GM18517 (cell line): Measurements from ENCODE around the gene SERTM1.

Source experiments
- ATAC-seq: cut with Tn5 transposase; IDR thresholded peaks from one replicate; pipeline ENCODE4 v1.9.1; 2021; ENCODE audit warnings: mild to moderate bottlenecking, moderate library complexity; ENCODE audit not compliant: unreplicated experiment

The SERTM1 gene

DNA sequence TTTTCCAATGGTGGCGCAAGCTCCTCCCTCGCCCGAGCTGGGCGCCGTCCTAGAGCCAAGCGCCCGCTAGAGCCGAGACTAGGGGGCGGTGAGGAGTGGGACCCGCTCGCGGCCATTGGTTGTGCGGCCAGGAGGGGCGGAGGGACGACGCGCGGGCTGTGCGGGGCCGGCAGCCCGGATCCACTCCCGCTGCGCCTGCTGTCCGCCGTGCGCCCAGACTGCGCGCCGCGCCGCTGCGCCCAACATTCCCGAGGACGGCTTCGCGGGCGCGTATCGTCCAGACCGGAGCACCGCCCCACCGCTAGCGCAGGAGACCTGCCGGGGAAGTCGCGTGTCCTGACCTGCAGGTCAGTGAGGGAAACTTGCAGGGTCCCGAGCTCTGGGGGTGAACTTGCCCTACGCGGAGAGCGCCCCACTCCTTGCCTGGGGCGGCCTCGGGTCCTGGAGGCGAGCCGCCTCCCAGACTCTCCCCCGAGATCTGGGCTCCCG, at the start of gene SERTM1:
Gene SERTM1, plus strand, starts transcription at position 183 of the 489 bp plus-strand sequence. CDS start 21,059 bp downstream, outside the sequence.
- no peak for ATAC-seq

DNA sequence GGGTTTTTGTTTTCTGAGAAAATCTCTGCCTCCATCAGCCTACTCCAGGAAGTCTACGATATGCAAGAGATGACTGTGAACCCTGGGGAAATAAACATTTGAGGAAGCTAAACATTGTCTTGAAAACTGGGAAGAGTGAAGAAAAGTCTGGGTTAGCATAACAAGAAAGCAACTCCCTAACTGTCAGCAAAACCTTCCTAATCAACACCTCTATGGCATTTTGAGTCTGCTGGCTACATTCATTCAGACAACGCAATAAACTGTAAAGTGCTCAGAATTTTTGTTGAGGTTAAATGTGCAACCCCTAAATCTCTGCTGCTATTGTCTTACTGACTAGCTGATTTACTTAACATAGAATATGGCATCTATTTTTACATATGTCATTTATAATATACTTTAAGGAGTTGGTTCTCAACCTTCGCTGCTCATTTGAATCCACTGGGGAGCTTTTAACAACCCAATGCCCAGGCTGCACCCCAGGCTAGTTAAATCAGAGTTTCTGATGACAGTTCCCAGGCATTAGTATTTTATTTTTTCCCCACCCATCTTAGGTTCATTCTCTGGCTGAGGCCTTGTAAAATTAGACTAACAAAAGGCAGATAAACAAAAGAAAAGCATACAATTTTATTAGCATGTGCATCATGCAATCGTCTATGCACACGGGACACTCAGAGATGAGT, 45.3 kb upstream of the SERTM1 start:
- ATAC-seq = no peak

DNA sequence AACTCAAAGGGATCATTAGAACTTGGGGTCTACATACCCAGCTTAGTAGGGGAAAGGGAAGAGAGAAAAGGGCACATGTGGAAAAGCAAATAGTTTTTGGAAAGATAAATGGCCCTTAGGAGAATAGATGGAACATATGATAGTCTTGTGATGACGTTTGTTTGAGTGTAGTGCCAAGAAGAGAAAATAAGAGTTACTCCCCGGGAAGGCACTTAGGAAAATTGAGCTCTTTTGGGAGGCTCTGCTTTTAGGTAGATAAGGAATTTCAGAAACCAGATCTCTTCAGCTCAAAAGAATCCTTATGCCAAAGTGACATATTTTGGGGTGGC, 44.8 kb upstream of the SERTM1 start:
- ATAC-seq = no peak

DNA sequence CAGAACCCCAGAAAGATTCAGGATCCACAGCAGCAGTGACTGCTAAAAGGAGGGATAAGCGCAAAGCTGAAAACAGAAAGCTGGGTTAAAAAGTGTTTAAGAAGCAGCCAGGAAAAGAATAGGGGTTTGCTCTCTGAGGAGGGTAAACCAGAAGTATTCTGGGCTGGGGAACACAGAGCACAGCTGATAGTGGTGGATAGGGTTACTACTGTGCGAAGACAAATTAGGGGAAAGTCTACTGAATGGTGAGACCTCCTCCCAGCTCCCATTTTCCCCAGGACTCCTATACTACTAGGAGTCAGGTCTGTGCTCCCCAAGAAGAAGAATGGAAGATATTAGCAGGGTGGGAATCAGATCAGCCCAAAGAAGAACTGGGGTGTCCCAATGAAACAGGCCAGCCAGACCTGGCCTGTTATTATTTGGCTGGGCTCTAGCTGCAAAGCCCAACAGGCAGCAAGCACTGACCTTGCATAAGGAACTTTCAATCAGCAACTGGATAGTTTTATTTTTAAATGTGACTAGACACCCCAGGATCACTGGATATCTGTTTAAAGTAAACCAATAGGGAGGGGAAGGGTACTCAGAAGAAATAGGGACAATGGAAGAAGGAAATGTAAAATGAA, 43.5 kb upstream of the SERTM1 start:
- ATAC-seq = no peak

DNA sequence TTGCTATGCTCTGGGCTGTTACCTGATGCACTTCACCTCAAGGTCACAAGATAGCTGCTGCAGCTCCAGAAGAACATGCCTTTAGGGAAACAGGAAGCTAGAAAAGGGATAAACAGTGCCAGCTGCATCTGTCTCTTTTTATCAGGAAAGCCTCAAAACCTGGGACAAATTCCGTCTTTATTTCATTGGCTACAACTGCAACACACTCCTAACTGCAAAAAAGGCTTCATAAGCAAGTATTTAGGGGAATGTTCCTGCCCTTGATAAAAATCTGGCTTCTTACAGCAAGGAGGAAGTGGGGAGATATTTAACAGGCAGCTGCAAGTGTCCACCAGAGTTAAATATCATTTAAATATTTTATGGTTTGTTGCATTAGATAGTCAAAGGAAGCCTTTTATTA, 34.2 kb upstream of the SERTM1 start:
- no peak for ATAC-seq

DNA sequence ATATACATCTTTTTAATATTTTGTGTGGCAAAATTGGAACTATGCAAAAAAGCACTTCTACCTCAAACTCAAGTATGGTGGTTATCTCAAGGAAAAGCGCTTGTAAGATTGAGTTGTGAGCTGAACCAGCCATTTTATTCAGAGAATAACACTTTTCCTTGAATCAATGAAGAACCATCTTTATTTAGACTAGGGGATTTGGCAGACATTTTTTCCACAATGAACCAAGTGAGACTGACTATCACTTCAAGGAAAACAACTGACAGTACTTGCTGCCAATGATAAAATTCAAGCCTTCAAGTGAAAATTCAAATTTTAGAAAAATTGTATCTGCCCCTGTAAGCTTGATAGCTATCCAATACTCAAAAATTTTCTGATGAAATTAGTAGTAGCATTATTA, 23.2 kb upstream of the SERTM1 start:
- ATAC-seq = no peak

DNA sequence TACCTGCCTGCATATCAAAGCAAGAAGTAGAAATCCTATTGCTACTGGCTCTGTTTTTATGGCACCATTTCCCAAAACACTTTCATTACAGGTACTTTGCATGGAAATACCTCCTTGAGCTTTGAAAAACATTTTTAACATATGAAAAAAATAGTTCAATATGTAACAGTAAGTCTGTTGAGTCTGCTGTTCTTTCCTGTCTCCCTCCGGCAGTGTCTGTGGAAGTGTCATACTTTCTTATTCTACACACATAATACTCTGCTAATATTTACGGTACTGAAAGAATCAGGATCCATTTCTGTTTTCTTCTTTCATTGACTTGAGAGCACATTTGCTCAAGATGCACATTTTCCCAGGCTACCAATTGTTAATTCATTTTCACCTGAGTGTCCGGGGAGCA, 8.2 kb upstream of the SERTM1 start:
- ATAC-seq = no peak

DNA sequence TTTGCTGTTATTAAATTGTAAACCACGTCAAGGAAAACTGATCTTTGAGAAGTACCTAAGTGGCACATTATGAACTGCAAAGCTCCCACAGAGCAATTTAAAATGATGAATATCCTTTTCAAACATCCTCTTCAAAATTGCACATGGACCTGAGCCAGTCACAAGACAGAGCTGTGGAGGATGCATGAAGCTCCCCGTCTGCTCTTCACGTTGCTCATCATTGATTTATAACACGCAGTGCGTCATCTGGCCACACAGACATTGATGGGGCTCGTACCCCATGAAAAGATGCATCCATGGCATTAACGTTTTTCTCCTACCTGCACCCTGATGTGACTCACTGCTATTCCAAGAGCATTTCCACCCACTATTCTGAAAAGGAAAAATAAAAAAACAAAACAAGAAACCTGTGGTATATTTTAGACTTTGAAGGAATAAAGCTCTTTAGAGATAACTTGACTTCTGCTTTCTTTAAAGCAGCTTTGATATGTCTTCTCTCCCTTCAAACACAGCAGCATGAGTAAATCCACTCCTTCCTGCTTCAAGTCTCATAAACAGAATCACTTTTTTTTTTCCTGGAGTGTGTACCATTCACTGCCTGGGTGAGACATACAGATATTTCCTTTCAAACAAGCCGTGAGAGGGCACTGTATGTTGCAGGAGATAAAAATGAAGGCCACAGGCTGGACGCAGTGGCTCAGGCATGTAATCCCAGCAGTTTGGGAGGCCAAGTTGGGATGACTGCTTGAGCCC, 7.2 kb upstream of the SERTM1 start:
- no peak for ATAC-seq

DNA sequence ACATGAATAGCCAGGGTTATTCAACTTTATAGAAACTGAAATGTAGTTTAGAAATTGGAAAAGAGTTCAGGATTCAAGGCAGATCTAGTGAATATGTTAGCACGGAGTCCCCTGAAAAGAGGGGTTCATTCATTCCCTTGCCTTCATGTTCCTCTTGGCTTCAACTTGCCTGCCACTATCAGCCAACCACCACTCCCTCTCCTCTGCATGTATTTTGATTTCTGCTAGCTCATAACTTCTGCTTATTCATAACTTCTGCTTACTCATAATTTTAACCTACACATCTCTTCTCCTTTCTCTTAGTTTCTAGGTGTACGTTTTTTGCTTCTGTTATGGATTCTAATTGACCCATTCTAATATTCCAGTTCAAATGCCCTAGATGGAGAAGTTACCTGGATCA, 5.5 kb upstream of the SERTM1 start:
- no peak for ATAC-seq

DNA sequence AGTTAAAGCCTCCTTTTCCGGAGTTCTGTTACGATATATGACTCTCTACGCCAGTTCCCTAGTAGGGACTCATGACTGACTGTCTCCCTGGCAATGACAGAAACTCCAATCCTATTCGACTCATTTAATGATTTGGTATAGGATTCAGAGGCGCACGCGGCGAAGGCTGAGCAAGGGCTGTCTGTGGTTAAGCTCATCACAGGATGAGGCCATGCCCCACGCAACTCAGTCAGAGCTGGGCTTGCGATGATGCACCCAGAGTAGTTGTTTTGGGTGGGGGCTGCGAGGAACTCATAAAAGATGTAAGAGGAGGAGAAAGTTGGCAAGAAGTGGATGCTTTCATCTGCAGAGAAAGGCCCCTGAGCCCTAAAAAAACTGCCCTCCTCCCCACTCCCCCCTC, 468 bp upstream of the SERTM1 start:
- ATAC-seq = no peak

DNA sequence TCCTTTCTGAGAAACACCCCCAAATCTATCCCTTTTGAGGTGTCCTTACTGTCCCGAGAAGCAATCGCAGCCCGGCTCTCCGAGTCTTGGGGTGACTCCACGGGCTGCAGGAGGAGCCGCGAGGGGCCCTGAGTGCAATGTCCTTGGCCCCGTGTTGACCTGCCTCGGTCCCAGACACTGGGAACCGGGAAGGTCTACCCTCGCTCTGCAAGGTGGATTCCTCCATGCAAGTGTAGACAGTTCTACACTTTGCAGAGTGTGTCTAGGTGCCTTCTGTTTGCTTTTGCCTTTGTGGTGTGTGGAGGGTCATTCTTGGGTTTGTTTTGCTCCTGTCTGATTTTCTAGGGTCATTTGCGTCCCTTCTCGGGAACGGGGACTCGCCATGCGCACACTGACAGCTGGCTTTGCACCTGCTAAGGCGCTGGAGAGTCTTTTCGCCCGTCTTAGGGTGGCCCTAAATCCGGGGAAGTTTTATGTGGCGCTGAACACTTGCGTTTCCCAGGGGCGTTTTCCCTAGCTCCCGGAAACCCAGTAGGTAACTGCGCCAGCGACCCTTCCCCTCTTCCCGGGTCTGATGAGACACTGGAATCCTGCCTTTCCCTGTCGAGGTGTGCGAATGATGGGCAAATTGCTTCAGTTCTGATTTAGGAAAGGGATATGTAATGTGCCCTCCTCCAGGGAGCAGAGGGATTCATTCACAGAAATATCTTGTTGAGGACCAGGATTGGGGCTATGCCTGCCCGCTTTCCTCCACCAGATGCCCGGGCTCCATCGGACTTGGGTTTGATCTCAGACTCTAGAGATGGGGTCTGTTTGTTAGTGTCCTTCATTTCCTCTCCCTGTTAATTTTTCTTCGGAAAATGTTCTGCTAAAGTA, 755 bp downstream of the SERTM1 start:
- no peak for ATAC-seq

DNA sequence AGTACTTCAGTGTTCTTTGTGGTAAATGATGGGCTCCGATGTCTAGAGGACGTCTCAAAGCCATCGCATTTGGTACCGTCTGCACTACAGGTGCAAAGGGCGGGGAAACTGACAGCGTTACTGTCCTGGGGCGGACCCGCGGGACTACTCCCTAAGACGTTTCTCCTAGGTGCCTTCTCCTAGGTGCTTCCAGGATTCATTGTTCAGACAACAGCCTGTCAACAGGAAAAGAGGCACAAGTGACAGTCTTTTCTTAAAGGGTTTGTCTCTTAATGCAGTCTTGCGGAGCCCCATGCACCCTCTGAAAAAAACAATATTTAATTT, 1.4 kb downstream of the SERTM1 start:
- ATAC-seq = no peak

DNA sequence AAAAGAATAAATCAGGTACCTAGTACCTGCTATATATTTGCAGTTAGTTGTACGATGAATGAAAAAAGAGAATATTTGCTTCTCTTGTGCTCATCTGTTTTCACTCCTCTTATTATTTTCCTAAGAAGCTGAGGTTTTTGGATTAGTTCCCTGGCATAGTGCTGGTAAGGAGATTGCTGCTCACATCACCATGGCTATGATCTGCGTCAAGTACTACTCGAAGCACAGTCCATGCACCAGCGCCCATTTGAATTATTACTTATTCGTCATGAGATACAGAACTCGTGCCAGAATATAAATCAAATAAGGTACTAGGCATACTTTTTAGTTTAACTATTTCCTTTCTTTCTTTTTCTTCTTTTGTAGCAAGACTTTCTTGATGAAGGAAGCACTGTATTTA, 7.1 kb downstream of the SERTM1 start:
- no peak for ATAC-seq

DNA sequence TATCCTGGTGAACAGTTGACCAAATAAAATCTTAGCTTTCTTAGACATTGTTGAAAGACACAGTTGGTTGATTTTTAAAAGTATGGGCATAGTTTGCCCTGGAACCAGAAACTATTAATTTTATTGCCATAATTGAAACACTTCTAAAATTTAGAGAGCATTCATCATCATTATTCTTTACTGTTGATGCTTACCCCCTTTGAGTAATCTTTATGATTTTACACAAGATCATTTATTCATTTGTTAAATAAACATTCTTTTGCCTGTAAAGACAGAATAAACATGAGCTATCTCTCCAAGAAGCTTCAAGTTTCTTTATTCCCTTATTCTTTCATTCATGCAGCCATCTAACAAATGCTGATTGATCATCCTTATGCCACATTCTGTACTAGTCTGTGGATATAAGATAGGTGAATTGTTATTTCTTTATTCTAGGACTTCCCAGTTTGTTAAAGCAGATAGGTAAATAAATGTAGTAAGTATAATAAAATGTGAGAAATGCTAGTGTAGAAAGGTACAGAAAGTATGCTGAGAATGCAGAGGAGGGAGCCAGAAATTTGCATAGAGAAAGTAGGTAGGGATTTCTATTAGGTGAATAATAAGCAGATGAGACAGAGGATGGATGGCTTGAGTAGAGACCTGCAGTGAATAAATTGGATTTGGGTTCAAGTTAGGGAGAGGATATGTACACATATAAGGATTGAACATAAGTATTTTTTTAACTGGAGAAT, 8.2 kb downstream of the SERTM1 start:
- no peak for ATAC-seq

DNA sequence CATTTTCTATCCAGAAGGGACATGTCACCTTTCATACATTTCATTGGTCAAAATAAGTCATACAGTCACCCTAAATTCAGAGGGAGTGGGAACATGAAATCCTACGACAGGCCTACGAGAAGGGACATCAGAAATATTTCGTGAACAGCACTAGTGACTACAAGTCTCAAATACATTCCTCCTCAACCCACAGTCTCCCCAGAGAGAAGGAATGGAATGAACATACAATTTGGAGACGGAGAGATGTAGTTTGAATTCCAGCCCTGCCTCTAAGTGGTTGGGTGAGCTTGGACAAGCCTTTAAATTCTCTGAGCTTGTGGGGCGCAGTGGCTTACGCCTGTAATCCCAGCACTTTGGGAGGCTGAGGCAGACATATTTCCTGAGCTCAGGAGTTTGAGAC, 9.9 kb downstream of the SERTM1 start:
- no peak for ATAC-seq

DNA sequence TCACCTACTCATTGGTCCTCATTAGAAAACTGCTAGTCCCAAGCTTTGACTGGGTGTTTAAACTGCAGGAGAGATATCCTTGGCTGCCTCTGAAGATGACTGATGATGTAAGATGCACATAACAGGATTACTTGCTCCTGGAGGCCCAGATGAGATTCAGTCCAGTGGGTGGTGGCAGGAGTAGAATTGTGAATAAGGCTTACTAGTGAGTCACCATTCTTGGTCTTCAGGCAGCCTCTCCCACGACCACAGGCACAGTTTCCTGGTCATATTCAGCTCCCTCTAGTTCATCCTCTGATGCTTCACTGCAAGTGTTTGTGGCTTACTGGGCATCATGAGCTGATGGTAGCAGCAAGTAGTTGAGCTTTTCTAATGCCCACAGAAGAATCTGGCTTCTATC, 12.1 kb downstream of the SERTM1 start:
- no peak for ATAC-seq

DNA sequence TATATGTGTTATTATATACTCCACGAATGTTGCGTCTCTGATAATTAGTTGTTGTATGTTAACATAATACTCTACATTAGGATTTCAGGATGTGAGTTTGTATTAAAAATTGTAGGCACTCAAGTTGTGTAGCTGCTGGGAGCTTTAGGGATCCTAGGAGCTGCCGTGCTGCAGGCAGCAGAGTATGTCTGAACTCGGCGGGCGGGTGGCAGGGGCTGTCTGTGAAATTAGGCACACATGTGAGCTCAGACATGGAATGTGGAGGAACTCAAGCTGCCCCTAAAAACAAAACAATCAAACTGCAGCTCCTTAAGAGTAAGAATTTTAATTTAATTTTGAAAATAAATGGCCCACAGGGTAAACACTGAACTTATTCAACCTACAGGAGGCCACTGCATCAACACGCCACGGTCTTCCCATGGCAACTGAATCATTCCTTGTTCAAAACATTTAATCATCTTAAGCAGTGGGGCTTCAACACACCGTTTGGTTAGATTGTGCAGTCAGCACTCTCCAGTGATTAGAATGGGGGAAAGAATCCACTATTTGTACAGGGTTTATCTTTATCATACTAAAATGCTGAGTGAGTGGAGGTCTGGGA, 22.7 kb downstream of the SERTM1 start:
- ATAC-seq = no peak

DNA sequence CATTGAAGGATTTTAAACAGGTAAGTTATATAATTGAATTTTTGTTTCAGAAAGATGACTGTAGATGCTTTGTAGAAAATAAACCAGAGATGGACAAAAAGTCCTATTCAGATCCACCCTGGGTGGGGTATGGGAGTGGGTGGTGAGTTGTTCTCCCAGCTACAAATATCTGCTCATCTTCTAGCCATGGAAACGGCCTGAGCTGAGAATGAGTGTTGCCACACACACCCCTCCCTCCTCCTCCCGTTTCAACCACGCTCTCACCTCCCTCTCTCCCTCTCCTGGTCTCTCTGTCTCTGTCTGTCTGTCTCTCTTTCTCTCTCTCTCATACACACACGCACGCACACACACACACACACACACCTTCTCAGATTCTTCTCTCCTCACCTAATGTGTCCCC, 26.4 kb downstream of the SERTM1 start:
- ATAC-seq = no peak

DNA sequence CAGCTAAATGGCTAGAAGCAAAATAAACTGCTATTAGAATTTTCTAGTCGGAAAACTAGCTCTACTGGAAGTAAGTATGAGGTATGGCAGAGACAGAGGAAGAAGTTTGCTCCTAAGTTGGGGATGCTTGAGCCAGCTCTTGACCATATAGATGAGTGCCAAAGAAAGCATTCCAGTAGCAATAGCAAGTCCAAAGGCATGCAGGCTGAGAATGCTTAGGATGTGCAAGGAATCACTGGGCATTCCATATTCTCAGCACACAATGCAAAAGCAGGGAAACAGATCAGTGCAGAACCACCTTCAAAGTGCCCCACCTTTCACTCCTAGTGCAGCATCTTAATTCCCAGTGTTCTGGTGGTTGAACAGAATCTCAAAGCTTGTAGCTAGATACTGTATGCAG, 32.9 kb downstream of the SERTM1 start:
- ATAC-seq = no peak

DNA sequence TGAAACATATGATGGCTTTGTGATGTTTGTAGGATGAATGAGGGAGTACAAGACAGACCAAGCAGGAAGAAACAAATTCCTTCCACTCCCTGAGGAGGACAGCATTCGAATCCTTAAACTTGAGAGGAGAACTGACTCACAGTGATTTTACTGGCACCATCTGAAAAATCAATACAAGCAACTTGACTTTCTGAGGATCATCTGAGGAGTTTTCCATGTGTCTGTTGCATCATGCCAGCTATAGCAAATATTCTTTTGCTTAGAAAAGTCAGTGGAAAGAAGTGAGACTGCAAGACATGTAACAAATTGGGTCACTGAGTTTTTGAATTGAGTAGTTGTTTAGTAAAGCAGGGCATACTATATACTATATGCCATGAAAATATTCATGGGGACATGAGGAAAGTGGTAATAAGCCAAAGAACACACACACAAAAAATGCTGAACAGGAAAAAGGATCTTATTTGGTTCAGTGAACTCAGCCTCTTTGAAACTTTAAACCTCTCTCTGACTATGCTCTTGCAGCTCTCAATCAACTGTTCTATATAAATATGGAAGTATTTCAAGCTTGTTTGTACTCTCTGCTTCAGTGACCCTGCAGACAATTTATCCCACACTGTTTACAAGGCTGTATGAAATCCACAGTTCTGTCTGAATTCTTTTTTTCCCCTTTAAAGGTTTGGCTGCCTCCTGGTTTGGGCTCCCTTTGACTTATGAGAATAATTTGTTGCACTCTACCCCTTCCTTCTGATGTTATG, 35.5 kb downstream of the SERTM1 start:
- no peak for ATAC-seq
